EH (cell line): ENCODE data around the gene TOMM70.

Experiments
- DNase-seq: peaks from one replicate; pipeline ENCODE4 v3.0.0-alpha.2; 2015; ENCODE audit warnings: low read depth

TOMM70 gene

GRCh38 chr3:100411091-100411982 lies 10.4 kb upstream of the TOMM70 start:
- DNase-seq, result no peak

GRCh38 chr3:100407977-100408532 lies 7.2 kb upstream of the TOMM70 start:
- peak; percentile 13 for DNase-seq

- DNase-seq, result no peak
These were observed 6.3 kb upstream of the TOMM70 start for GRCh38 chr3:100407164-100407563.

DNA sequence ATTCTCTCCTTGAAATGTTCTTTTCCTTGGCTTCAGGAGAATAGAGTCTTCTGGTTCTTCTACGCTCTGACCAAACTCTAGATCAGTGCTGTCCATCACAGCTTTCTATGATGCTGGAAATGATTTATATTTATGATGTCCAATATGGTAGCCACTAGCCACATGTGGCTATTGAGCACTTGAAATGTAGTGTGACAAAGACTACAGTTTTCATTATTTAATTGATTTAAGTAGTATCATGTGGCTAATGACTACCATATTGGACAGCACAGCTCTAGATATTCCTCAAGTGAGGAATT lies 3.3 kb upstream of the TOMM70 start:
- DNase-seq, result no peak

DNA sequence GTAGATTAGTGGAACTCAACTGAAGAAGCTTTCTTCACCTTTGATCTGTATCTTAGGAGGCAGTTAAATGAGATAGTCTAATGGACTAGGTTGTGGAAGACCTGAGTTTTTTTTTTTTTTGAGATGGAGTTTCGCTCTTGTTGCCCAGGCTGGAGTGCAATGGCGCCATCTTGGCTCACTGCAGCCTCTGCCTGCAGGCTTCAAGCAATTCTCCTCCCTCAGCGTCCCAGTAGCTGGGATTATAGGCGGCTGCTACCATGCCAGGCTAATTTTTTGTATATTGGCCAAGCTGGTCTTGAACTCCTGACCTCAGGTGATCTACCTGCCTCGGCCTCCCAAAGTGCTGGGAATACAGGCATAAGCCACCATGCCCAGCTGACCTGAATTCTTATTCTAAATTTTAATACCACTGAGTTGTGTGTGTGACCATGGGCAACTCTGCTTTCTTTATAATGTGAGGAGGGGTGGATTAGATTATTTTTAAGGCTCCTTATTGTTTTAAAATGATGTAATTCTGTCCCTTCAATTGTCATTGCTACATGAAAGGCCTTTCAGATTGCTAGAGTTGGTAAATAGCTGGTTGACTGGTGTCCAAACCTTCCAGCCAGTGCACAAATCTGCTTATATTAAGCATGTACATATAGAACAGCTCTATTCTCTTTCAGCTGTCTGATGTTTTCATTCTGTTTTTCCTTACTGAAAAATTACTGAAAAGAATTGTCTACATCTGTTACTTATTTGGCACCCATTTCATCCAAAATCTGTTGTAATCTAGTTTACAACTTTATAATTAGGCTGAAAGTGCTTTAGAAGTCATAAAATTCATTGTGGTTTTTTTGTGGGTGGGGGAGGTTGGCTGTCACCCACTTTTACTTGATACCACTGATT lies 2.7 kb upstream of the TOMM70 start:
- peak; percentile 30 for DNase-seq

GRCh38 chr3:100402891-100403290 lies 2.0 kb upstream of the TOMM70 start:
- DNase-seq, result no peak

- peak; percentile 85 for DNase-seq
These were observed 1.4 kb upstream of the TOMM70 start for GRCh38 chr3:100402256-100402655.

GRCh38 chr3:100401674-100402041 lies 769 bp upstream of the TOMM70 start:
- peak; percentile 59 for DNase-seq

DNA sequence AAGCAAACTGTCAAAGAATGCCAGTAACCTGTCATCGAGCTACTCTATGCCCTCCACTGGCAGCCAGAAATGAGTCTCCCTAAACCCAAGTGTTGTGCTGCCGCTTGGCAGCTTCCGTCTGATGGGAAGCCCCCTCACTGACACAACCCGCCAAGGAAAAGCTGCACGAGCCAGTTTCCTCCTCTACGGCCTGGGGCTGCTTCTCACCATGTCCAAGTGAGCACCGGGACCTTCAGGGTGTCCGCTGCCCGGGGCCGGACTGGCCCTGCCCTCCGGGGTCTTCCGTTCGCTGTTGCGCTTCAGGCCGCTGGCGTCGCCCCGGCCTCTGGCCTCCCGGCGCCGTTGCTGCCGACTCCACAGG lies 490 bp downstream of the TOMM70 start:
- peak; percentile 38 for DNase-seq

DNA sequence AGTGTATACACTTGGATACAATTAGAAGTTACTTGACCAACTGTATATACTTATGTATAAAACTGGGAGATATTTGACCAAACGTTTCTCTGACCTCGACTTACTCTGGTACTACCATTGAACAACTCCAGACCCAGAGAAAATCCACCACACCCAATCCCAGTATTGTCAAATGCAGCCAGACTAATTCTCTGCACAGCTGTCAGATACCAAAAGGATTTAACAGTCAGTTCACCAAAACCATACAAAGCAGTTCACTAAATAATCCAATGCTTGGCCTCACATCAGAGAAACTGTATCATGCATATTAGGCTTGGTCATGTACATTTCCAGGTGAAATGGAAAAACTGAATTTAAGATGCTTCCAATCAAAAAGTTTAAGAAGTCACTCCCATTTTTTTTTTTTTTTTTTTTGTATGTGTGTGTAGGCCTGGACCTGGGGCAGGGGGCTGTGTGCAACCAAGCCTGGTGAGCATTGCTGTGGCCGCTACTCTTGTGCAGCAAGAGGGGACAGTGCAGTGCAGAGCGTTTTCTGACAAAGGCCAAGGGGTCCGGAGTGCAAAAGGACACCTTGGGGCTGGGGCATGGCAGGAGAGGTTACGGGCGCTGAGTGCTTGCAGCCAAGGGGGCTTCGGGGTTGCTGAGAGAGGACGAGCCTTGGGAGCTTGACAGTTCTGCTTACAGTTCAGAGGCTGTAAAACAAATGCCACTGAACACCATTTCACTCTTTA lies 1.4 kb downstream of the TOMM70 start:
- no peak for DNase-seq

- DNase-seq, result no peak
These were observed 3.9 kb downstream of the TOMM70 start for GRCh38 chr3:100396967-100397366.

DNA sequence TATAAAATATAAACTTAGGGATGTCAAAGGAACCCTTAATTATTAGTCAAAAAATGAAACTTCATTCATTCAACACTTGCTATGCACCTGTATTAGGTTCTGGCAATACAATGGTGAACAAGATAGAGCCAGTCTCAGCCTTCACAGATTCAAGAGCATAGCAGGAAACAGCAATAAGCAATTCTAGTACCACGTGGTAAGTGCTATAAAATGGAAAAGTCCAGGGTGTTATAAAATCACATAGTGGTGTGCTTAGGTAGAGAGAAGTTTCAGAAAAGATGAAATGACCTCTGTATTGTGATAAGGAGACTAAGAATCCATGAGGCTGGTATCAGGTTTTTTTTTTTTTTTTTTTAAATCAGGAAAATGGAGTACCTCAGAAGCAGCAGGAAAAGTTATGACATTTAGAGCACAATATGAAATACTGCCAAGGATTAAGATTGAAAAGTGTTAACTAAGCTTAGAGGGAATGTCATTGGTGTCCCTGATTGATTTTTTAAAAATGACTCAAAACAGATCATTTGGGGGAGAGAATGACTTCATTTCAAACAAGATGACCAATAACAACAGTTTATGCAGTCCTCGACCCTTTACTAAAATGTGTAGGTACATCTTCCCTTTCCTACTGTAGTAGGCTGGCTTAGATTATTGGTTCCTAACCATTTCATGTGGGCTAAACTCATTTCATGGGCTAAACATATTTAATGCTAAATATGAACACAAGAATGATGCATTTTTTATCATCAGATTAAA lies 5.0 kb downstream of the TOMM70 start:
- no peak for DNase-seq

- no peak for DNase-seq
These were observed 11.9 kb downstream of the TOMM70 start for GRCh38 chr3:100389025-100389424.

- peak; percentile 51 for DNase-seq
These were observed 14.3 kb downstream of the TOMM70 start for GRCh38 chr3:100386437-100387074.

- DNase-seq, result peak; percentile 41
These were observed 16.0 kb downstream of the TOMM70 start for GRCh38 chr3:100384733-100385525.

GRCh38 chr3:100376301-100376700 lies 24.6 kb downstream of the TOMM70 start:
- no peak for DNase-seq

GRCh38 chr3:100374521-100374920 lies 26.4 kb downstream of the TOMM70 start:
- DNase-seq, result no peak

- peak; percentile 58 for DNase-seq
These were observed 30.1 kb downstream of the TOMM70 start for GRCh38 chr3:100370756-100371155.

- no peak for DNase-seq
These were observed 32.4 kb downstream of the TOMM70 start for GRCh38 chr3:100368441-100368840.

- no peak for DNase-seq
These were observed 34.5 kb downstream of the TOMM70 start for GRCh38 chr3:100366424-100366823.
